HCT116 (cell line): ENCODE measurements around the gene AGBL1. TPM values are rescaled to one million over a fixed set of nuclear protein-coding genes. Genes with fewer than 3 reads are reported as not detected.

ENCODE experiments used
- ATAC-seq: fragments of 200-7000 bp; cut with Tn5 transposase; 2 replicates; pipeline ENCODE4 v1.9.1; 2020; ENCODE audit warnings: mild to moderate bottlenecking, moderate library complexity
- BruUV-seq: library from RNA; stranded (reverse); fragments of 400-500 nt; replicated peaks from 2 replicates; lab custom pipeline; 2021; lab: Mats Ljungman, UMichigan
- CTCF ChIA-PET: fragments of 300-600 bp; sonication (Branson Sonifier 250); formaldehyde crosslinking; loops from one replicate; lab custom pipeline; 2021; ENCODE audit warnings: antibody characterized with exemption; lab: Charles Lee
- POLR2A ChIA-PET: fragments of 300-600, 350-600 bp; sonication (Branson Sonifier 250); formaldehyde crosslinking; loops from one replicate; lab custom pipeline; 2021; ENCODE audit warnings: antibody characterized with exemption; lab: Charles Lee
- RAD21 ChIA-PET, 2 experiments: fragments of 300-600 bp; sonication (Branson Sonifier 250); formaldehyde crosslinking; loops; one replicate each; lab custom pipeline; 2023; ENCODE audit warnings: low total read pairs in 2 of 2; ENCODE audit not compliant: uncharacterized antibody in 2 of 2, unreplicated experiment in 2 of 2, low non-redundant PET in 1 of 2; lab: Charles Lee
- DNase-seq: peaks from one replicate; pipeline ENCODE4 v3.0.0-alpha.2; 2010; ENCODE audit warnings: low read depth, low spot score
- H2AFZ ChIP-seq: fragments of 200-600 bp; shearing (Covaris generic), sonication (generic); 2 replicates; pipeline ENCODE4 v1.6.1; 2017; ENCODE audit warnings: low read depth, mixed run types, mixed read lengths, antibody characterized with exemption, low read length; ENCODE audit not compliant: poor library complexity, severe bottlenecking
- H3K27ac ChIP-seq: 2 replicates; pipeline ENCODE4 v1.5.1; 2012; ENCODE audit warnings: low read depth, low read length
- H3K27me3 ChIP-seq: fragments of 200-600 bp; sonication (generic); 2 replicates; pipeline ENCODE4 v1.6.1; 2016; ENCODE audit warnings: mixed run types, low read length, mixed read lengths; ENCODE audit not compliant: insufficient read depth
- H3K36me3 ChIP-seq, 2 experiments: fragments of 200-500 bp in 1 of 2; fragments of 200-600 bp in 1 of 2; sonication (Bioruptor generic) in 1 of 2; sonication (generic) in 1 of 2; 2 replicates each; pipeline versions ENCODE4 v1.5.1 to v1.6.1; 2014 to 2016; ENCODE audit warnings: low read length in 2 of 2, inconsistent platforms in 1 of 2, mixed read lengths in 1 of 2, mixed run types in 1 of 2; ENCODE audit not compliant: insufficient read depth in 2 of 2, control insufficient read depth in 1 of 2
- H3K4me1 ChIP-seq, 2 experiments: fragments of 200-600 bp in 1 of 2; sonication (generic) in 1 of 2; 2 replicates each; pipeline versions ENCODE4 v1.5.1 to v1.6.1; 2012 to 2017; ENCODE audit warnings: low read length in 2 of 2, inconsistent platforms in 1 of 2, mild to moderate bottlenecking in 1 of 2, mixed read lengths in 1 of 2, mixed run types in 1 of 2, moderate library complexity in 1 of 2; ENCODE audit not compliant: insufficient read depth in 2 of 2, control insufficient read depth in 1 of 2
- H3K4me2 ChIP-seq: fragments of 200-600 bp; sonication (generic); 2 replicates; pipeline ENCODE4 v1.6.1; 2017; ENCODE audit warnings: mixed run types, low read length, mixed read lengths
- H3K4me3 ChIP-seq, 2 experiments: fragments of 200-600 bp in 1 of 2; sonication (generic) in 1 of 2; replicated peaks in 1 of 2; 2 replicates each; pipeline ENCODE4 v1.5.1; 2011 to 2016; ENCODE audit warnings: low read length in 2 of 2, control low read depth in 1 of 2, low read depth in 1 of 2, mild to moderate bottlenecking in 1 of 2, mixed read lengths in 1 of 2, mixed run types in 1 of 2
- H3K79me2 ChIP-seq: fragments of 200-600 bp; sonication (generic); 2 replicates; pipeline ENCODE4 v1.6.1; 2017; ENCODE audit warnings: mild to moderate bottlenecking, mixed run types, low read length, moderate library complexity, mixed read lengths; ENCODE audit not compliant: insufficient read depth
- H3K9ac ChIP-seq: fragments of 200-600 bp; sonication (generic); 2 replicates; pipeline ENCODE4 v1.6.1; 2016; ENCODE audit warnings: low read length, mixed read lengths
- H3K9me2 ChIP-seq: fragments of 200-600 bp; sonication (generic), shearing (Covaris generic); 2 replicates; pipeline ENCODE4 v1.6.1; 2017; ENCODE audit warnings: mixed run types, mild to moderate bottlenecking, moderate library complexity; ENCODE audit not compliant: insufficient read depth
- H3K9me3 ChIP-seq, 2 experiments: fragments of 200-500 bp in 1 of 2; fragments of 200-600 bp in 1 of 2; sonication (Bioruptor generic) in 1 of 2; sonication (generic) in 1 of 2; 2 replicates each; pipeline ENCODE4 v1.6.1; 2014 to 2017; ENCODE audit warnings: low read length in 2 of 2, mixed read lengths in 2 of 2, inconsistent platforms in 1 of 2, low read depth in 1 of 2, mild to moderate bottlenecking in 1 of 2, mixed run types in 1 of 2, moderate library complexity in 1 of 2; ENCODE audit not compliant: control insufficient read depth in 1 of 2, insufficient read depth in 1 of 2
- H4K20me1 ChIP-seq: fragments of 200-600 bp; sonication (generic), shearing (Covaris generic); 2 replicates; pipeline ENCODE4 v1.6.1; 2017; ENCODE audit warnings: mixed run types, mild to moderate bottlenecking, moderate library complexity; ENCODE audit not compliant: insufficient read depth
- CBX3 ChIP-seq: IDR thresholded peaks from 2 replicates; pipeline ENCODE4 v1.6.1; 2012; ENCODE audit warnings: low read depth
- EGR1 ChIP-seq: IDR thresholded peaks from 2 replicates; pipeline ENCODE4 v1.6.1; 2012; ENCODE audit warnings: low read depth
- ELF1 ChIP-seq: IDR thresholded peaks from 2 replicates; pipeline ENCODE4 v1.6.1; 2012; ENCODE audit warnings: low read depth, borderline replicate concordance
- EZH2 ChIP-seq: fragments of 200-600 bp; sonication (generic); IDR thresholded peaks from 2 replicates; pipeline ENCODE4 v1.6.1; 2017; ENCODE audit warnings: antibody characterized with exemption, mixed run types
- EZH2phosphoT487 ChIP-seq: fragments of 200-600 bp; IDR thresholded peaks from 2 replicates; pipeline ENCODE4 v1.6.1; 2018; ENCODE audit warnings: antibody characterized with exemption, borderline replicate concordance
- JUND ChIP-seq: IDR thresholded peaks from 2 replicates; pipeline ENCODE4 v1.6.1; 2012
- POLR2A ChIP-seq: IDR thresholded peaks from 2 replicates; pipeline ENCODE4 v1.7.0; 2011; ENCODE audit warnings: borderline replicate concordance; ENCODE audit not compliant: insufficient read depth, insufficient read length; ENCODE audit errors: extremely low read depth
- RAD21 ChIP-seq: IDR thresholded peaks from 2 replicates; pipeline ENCODE4 v1.6.1; 2012; ENCODE audit warnings: low read depth, mild to moderate bottlenecking
- SIN3A ChIP-seq: IDR thresholded peaks from 2 replicates; pipeline ENCODE4 v1.6.1; 2012; ENCODE audit warnings: low read depth
- SRF ChIP-seq: IDR thresholded peaks from 2 replicates; pipeline ENCODE4 v1.6.1; 2012; ENCODE audit warnings: low read depth
- TCF7L2 ChIP-seq: IDR thresholded peaks from 2 replicates; pipeline ENCODE4 v1.7.0; 2011; ENCODE audit warnings: borderline replicate concordance, inconsistent platforms; ENCODE audit not compliant: insufficient read depth, insufficient read length; ENCODE audit errors: extremely low read depth
- YY1 ChIP-seq: IDR thresholded peaks from 2 replicates; pipeline ENCODE4 v1.6.1; 2011; ENCODE audit warnings: low read length, low read depth, moderate library complexity, mild to moderate bottlenecking; ENCODE audit not compliant: insufficient replicate concordance; ENCODE audit errors: extremely low read depth
- ZBTB33 ChIP-seq: IDR thresholded peaks from 2 replicates; pipeline ENCODE4 v1.6.1; 2011; ENCODE audit warnings: mild to moderate bottlenecking, low read length, moderate library complexity; ENCODE audit not compliant: insufficient replicate concordance; ENCODE audit errors: extremely low read depth
- ZFX ChIP-seq: fragments of 450-650 bp; IDR thresholded peaks from 2 replicates; pipeline ENCODE4 v1.6.1; 2017
- ZNF274 ChIP-seq: fragments of 200-500 bp; sonication (Bioruptor generic); IDR thresholded peaks from 2 replicates; pipeline ENCODE4 v1.6.1; 2014; ENCODE audit warnings: mild to moderate bottlenecking, low read depth, low read length, inconsistent platforms
- intact Hi-C: fragments of 100-400 bp; cut with micrococcal nuclease; formaldehyde crosslinking; loops from 2 replicates; pipeline ENCODE4 v1.10.0; 2022
- total RNA-seq: library from RNA; stranded (reverse); gene quantifications from one replicate; pipeline ENCODE4 v1.2.1, GENCODE V29; 2021; ENCODE audit not compliant: unreplicated experiment
- TF ChIP-seq, protein P1 (sequence below): IDR thresholded peaks from 2 replicates; pipeline ENCODE4 v1.6.1; 2012
- TF ChIP-seq, protein P2 (sequence below), 3 experiments: fragments of 200-600 bp in 1 of 3; sonication (generic) in 1 of 3; IDR thresholded peaks in 2 of 3; conservative IDR thresholded peaks in 1 of 3; 2 replicates each; pipeline ENCODE4 v1.5.1; 2012 to 2017; ENCODE audit warnings: low read depth in 2 of 3, low read length in 2 of 3, antibody characterized with exemption in 1 of 3, borderline replicate concordance in 1 of 3, control low read depth in 1 of 3, mild to moderate bottlenecking in 1 of 3, mixed read lengths in 1 of 3, mixed run types in 1 of 3, moderate library complexity in 1 of 3; ENCODE audit not compliant: insufficient read depth in 1 of 3

The AGBL1 gene
- total RNA-seq, 1 experiment from 2014 or later: not detected

DNA sequence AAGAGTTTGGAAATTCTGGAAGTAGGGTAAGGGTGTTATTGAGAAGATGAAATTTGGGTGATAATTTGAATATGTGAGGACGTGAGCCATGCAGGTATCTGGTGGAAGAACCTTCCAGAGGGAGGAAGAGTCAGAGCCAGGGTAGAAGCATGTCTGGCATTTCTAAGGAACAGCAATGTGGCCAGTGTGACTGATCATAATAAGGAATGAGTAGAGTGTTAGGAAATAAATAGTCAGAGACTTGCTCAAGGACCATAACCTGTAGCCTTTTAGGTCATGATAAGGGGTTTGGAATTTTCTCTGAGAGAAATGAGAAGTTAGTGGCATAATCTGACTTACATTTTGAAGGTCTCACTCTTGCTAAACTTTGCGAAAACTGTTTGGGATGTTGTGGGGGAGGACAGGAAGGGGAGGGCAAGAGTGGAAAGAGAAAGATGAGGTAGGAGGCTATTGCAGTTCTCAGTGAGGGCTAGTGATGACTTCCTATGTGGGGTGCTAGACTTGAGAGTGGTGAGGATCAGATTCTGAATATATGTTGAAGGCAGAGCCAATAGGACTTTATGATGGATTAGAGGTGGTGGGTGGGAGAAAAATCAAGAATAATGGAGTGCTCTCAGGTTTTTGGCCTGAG, 568.3 kb downstream of the AGBL1 start:
- Histone ChIP-seq H3K27me3 (no peaks in the 10 kb centered on the region), H3K9me3 (peaks cover 7 to 31% of the 10 kb centered on the region in 2 experiments; a peak in 3 of 4 replicates), H3K4me1 (no peaks in the 10 kb centered on the region), H4K20me1 (no peaks in the 10 kb centered on the region), H3K36me3 (no peaks in the 10 kb centered on the region), H3K79me2 (no peaks in the 10 kb centered on the region), H3K4me2 (no peak overlapping the region), H3K9ac (no peak overlapping the region), H3K4me3 (no peak overlapping the region), H2AFZ (no peak overlapping the region), H3K27ac (no peak overlapping the region), H3K9me2 (no peaks in the 10 kb centered on the region)
- TF ChIP-seq, protein P1, sequence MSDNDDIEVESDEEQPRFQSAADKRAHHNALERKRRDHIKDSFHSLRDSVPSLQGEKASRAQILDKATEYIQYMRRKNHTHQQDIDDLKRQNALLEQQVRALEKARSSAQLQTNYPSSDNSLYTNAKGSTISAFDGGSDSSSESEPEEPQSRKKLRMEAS: no peak
- no peak for TF ChIP-seq ZFX
- TF ChIP-seq TCF7L2: no peak
- no peak for TF ChIP-seq EZH2
- TF ChIP-seq EZH2phosphoT487: no peak
- no peak for TF ChIP-seq JUND
- TF ChIP-seq, protein P2, sequence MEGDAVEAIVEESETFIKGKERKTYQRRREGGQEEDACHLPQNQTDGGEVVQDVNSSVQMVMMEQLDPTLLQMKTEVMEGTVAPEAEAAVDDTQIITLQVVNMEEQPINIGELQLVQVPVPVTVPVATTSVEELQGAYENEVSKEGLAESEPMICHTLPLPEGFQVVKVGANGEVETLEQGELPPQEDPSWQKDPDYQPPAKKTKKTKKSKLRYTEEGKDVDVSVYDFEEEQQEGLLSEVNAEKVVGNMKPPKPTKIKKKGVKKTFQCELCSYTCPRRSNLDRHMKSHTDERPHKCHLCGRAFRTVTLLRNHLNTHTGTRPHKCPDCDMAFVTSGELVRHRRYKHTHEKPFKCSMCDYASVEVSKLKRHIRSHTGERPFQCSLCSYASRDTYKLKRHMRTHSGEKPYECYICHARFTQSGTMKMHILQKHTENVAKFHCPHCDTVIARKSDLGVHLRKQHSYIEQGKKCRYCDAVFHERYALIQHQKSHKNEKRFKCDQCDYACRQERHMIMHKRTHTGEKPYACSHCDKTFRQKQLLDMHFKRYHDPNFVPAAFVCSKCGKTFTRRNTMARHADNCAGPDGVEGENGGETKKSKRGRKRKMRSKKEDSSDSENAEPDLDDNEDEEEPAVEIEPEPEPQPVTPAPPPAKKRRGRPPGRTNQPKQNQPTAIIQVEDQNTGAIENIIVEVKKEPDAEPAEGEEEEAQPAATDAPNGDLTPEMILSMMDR (IDR thresholded peaks at IDR 0.05 in 2 of 3, conservative IDR thresholded peaks at IDR 0.05 in 1 of 3; ENCODE audit: borderline replicate concordance in 1 of 3, insufficient read depth in 1 of 3, low read depth in 2 of 3, low read length in 2 of 3): no peak
- no peak for TF ChIP-seq RAD21
- no peak for TF ChIP-seq YY1
- no peak for TF ChIP-seq SIN3A
- TF ChIP-seq ELF1: no peak
- no peak for TF ChIP-seq ZBTB33
- TF ChIP-seq SRF: no peak
- no peak for TF ChIP-seq EGR1
- no peak for TF ChIP-seq POLR2A
- no peak for TF ChIP-seq ZNF274
- no peak for TF ChIP-seq CBX3
- ChIA-PET CTCF (no interaction called here), RAD21 (no interaction called here), POLR2A (no interaction called here)
- DNase-seq: no peak
- no peak for ATAC-seq
- no TSS peak for BruUV-seq
- intact Hi-C loops: no loop called here
